Bronchial epithelial cell (primary cell): ENCODE measurements around the gene CXADR. TPM values are rescaled to one million over a fixed set of nuclear protein-coding genes. Genes with fewer than 3 reads are reported as not detected.

Experiments
- DNase-seq: peaks from one replicate; pipeline ENCODE4 v3.0.0-alpha.2; 2010; ENCODE audit warnings: low read depth
- FAIRE-seq: peaks from 2 replicates; lab custom pipeline; 2011; peaks lifted over from hg19 to GRCh38; lab: Jason Lieb, UNC
- H3K27me3 ChIP-seq: 2 replicates; pipeline ENCODE4 v1.5.1; 2011; ENCODE audit warnings: low read length; ENCODE audit not compliant: control insufficient read depth, insufficient read depth
- H3K36me3 ChIP-seq: 2 replicates; pipeline ENCODE4 v1.5.1; 2011; ENCODE audit warnings: low read length; ENCODE audit not compliant: control insufficient read depth, insufficient read depth
- H3K4me3 ChIP-seq: 2 replicates; pipeline ENCODE4 v1.5.1; 2011; ENCODE audit warnings: mild to moderate bottlenecking, low read depth, low read length, control low read depth
- total RNA-seq: library from RNA; depleted of rRNA; stranded (reverse); fragments of >200 nt; gene quantifications from 2 replicates; pipeline ENCODE4 v1.2.1, GENCODE V29; 2014
- TF ChIP-seq, protein P1 (sequence below): IDR thresholded peaks from 2 replicates; pipeline ENCODE4 v1.5.1; 2011; ENCODE audit warnings: mild to moderate bottlenecking, moderate library complexity, low read length, control low read depth, inconsistent platforms; ENCODE audit not compliant: insufficient read depth, severe bottlenecking

Gene CXADR
- total RNA-seq, 1 donor from 2014 or later: 27.9 TPM

DNA sequence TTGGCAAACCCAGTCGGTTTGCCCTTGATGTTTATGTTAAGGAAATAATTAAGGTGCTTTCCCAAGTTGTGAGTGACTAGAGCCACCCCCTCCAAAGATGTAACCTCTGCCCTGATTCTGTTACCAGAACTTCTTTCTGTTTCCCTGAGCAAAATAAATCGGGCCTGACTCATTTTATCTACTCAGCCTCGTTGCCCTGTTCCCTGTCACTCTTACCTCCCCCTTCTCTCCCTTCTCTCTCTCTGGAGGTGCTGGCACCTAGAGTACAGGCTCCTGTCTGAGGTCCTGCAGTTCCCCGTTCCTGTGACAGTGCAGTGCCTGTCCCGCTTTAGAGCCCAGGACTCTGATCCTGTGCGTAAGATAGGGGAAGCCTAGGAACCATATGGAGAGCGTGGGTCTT lies 35.4 kb downstream of the CXADR start:
- FAIRE-seq (peak; percentile 13), DNase-seq (no peak)
- H3K27me3 ChIP-seq: no peaks in the 10 kb centered on the region
- TF ChIP-seq, protein P1, sequence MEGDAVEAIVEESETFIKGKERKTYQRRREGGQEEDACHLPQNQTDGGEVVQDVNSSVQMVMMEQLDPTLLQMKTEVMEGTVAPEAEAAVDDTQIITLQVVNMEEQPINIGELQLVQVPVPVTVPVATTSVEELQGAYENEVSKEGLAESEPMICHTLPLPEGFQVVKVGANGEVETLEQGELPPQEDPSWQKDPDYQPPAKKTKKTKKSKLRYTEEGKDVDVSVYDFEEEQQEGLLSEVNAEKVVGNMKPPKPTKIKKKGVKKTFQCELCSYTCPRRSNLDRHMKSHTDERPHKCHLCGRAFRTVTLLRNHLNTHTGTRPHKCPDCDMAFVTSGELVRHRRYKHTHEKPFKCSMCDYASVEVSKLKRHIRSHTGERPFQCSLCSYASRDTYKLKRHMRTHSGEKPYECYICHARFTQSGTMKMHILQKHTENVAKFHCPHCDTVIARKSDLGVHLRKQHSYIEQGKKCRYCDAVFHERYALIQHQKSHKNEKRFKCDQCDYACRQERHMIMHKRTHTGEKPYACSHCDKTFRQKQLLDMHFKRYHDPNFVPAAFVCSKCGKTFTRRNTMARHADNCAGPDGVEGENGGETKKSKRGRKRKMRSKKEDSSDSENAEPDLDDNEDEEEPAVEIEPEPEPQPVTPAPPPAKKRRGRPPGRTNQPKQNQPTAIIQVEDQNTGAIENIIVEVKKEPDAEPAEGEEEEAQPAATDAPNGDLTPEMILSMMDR: no peak
- H3K36me3 ChIP-seq: peaks cover 4% of the 10 kb centered on the region
- H3K4me3 ChIP-seq: no peak overlapping the region

DNA sequence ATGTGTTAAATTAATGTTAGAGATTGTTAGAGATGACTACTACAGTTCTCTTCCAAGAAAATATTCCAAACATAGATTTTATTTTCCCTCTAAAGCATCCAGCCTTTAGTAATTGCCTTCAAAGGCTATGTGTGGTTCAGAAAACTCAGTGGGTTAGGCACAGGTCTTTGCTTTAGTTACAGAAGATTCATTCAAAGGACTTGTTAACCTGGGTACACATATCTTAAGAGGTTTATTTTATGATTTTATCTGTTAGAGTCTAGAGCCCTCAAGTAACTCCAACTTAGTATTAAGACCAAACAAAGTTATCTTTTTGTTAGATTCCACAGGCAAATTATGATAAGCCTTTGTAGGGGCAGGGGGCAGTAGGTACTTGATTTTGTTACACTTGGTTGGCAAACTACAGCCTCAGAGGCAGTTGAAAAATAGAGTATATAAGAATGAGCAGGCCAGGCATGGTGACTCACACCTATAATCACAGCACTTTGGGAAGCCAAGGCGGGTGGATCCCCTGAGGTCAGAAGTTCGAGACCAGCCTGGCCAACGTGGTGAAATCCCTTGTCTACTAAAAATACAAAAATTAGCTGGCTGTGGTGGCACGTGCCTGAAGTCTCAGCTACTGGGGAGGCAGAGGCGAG lies 37.9 kb downstream of the CXADR start:
- FAIRE-seq: no peak
- peaks cover 4% of the 10 kb centered on the region for H3K36me3 ChIP-seq
- TF ChIP-seq, protein P1: no peak
- no peak for DNase-seq
- no peak overlapping the region for H3K4me3 ChIP-seq
- H3K27me3 ChIP-seq: no peaks in the 10 kb centered on the region

DNA sequence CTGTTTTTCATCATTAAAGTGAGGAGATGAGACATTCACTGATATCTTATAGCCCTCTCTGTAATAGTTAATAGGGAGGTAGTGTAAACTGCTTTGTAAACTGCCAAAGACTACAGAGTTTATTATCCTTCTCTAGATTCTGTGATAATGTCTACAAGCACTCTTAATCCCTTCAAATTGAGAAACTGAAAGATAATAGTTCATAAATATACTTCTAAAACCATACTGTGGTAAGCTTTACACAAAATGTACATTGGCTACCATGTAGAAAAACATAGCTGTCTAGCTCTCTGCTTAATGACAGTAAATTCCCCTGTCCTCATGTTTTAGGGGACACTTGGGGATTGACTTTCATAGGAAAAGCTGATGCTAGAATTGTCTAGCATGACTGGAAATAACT lies 39.6 kb downstream of the CXADR start:
- Histone ChIP-seq H3K4me3 (no peak overlapping the region), H3K27me3 (no peaks in the 10 kb centered on the region), H3K36me3 (peaks cover 1% of the 10 kb centered on the region)
- TF ChIP-seq, protein P1: no peak
- no peak for DNase-seq
- FAIRE-seq: no peak

DNA sequence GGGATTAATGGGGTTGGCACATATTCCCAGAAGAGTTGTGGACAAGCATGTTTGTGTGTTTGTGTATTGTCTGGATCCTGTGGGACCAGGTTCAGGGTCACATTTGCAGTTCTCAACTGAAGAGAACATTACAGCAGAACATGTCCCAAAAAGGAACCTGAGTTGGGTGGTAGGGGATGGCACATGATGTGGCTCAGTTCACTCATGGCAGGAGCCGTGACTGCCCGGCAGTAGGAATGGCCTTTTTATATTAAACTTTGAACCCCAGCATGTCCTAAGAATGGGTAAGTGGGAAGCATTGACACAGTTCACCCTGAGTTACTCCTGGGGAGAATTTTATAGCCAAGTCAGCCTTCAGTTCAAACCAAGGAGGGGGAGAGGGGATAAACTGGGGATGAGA lies 41.3 kb downstream of the CXADR start:
- TF ChIP-seq, protein P1: no peak
- H3K4me3 ChIP-seq: no peak overlapping the region
- H3K36me3 ChIP-seq: no peaks in the 10 kb centered on the region
- no peak for FAIRE-seq
- no peak for DNase-seq
- no peaks in the 10 kb centered on the region for H3K27me3 ChIP-seq

DNA sequence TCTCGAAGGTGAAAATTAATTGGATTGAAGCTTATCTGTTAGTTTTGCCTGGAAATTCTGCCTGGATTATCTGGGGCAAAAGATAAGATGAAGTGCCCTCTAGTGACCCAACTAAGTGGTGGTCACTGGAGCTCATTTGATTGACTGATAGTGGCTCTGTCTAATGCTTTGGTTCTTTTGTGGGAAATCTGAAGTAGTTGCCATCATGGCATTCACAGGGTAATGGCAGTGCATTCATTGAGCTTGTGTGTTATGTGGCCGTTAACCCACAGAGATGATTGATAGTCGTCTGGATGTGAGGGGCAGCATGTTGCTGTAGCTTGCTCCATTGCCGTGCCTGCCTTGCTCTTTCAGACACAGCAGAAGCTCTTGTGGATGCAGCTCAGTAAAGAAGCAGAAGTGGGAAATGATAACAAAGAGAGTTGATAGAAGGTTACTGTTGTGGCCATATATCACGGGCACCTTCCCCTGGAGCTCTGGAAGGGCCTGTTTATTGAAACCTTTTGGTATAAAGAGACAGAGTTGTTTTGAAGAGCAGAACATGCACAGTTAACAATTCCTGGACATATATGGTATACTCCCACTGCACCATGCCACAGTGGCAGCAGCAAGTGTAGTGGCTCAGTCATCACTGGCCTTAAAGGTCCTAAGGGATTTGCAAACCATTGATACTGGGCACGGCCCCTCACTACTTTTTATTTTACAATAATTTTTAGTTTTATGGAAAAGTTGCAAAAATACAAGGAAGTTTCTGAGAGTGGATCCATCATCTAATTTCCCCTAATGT lies 42.0 kb downstream of the CXADR start:
- FAIRE-seq: no peak
- TF ChIP-seq, protein P1: peak; percentile 44
- no peaks in the 10 kb centered on the region for H3K36me3 ChIP-seq
- H3K4me3 ChIP-seq: no peak overlapping the region
- H3K27me3 ChIP-seq: no peaks in the 10 kb centered on the region
- DNase-seq: no peak
